Left colon (tissue), 2 donors: ENCODE data around the gene RPS6KA4. TPM values are rescaled to one million over a fixed set of nuclear protein-coding genes. Genes with fewer than 3 reads are reported as not detected.
"Not testable (repeated sequence)": the region's sequence is repeated elsewhere in the genome, so short reads cannot be mapped to it uniquely, and the experiment has no call there.

Experiments used
- ATAC-seq: fragments of 200-7000 bp; cut with Tn5 transposase; one replicate; pipeline ENCODE4 v1.9.1; 2020; ENCODE audit warnings: mild to moderate bottlenecking, moderate library complexity
- DNase-seq, 2 donors: peaks; one replicate each; pipeline ENCODE4 v3.0.0-alpha.2; 2020
- intact Hi-C, 2 donors: fragments of 100-400 bp; cut with DNase I in 1 of 2; cut with micrococcal nuclease in 1 of 2; formaldehyde crosslinking; loops; one replicate each; pipeline versions ENCODE4 v1.11.2 to v1.14.0; 2022; cut with DNase I, micrococcal nuclease
- long read RNA-seq: library from polyadenylated mRNA; unstranded; transcript quantifications from one replicate; pipeline ENCODE4 v2.0.0, GENCODE V29; 2021
- total RNA-seq, 2 donors: library from RNA; stranded (reverse); fragmentation: NEBNext Ultra II Directional; extraction: Animal tissue kit (Norgen Biotek cat#: 25700); gene quantifications; one replicate each; pipeline ENCODE4 v1.2.1, GENCODE V29; 2021
- donor health status: DM: no; HTN: no; CAD: no.
- donor health status: DM: yes; HTN: yes; CAD: no.

Gene RPS6KA4
- total RNA-seq = 10 to 100 TPM; 30.4 to 42.6 TPM
- long read RNA-seq, partial matches to known transcripts = 3 of 4 reads
- long read RNA-seq, other reads (novel, unspliced or antisense) = 1 of 4 reads

- intact Hi-C loops = no loop called here
- ATAC-seq = peak; percentile 79
- peak in 1 of 2 donors; percentile 72 for DNase-seq
These were observed at the start of gene RPS6KA4 for GRCh38 chr11:64358907-64359711. Gene RPS6KA4 (plus strand): TSS chr11:64359162. CDS start chr11:64359236, 74 bp downstream.

DNA sequence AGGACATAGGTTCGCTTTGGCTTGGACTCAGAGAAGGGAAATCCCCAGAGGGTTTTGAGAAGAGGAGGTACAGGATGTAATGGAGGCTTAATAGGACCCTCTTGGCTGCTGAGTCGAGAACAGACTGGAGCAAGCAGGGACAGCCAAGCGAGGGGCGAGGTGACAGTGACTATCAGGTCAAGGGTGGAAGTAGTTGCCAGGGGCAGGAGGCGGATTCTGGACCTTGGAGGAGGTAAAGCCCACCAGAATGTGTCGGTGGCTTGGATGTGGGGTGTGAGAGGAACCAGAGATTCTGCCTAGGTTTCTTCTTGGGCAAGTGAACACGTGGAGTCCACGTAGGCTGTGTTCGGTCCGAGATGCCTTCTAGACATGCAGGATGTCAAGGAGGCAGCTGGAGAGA is 46.0 kb upstream of the RPS6KA4 start:
- DNase-seq (no peak), ATAC-seq (no peak)
- intact Hi-C loops = no loop called here

DNA sequence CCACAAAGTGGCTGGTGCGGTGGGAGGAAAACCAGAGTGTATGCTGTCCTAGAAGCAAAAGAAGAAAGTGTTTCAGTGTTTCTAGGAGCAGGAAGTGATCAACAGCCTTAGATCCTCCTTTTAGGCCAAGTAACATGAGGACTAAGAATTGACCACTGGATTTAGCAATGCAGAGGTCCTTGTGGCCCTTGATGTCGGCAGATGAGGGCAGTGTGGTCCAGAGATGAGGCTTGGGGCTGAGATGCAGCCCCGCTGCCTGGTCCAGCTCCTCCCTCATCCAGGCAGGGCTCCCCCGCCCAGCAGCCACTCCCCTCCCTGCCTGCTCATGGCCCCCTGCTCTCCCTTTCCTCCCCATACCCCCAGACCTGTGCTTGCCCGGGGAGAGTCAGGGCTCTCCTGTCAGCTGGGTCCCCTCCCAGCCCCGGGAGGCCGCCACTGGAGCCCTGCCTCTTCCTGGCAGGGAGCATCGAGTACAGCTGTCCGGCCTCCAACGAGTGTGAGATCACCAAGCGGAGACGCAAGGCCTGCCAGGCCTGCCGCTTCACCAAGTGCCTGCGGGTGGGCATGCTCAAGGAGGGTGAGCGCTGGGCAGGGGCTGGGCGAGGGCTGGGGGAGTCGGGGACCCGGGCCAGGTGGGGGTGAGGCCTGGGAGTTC is 45.3 kb upstream of the RPS6KA4 start:
- intact Hi-C loops = no loop called here
- ATAC-seq = no peak
- DNase-seq = no peak

DNA sequence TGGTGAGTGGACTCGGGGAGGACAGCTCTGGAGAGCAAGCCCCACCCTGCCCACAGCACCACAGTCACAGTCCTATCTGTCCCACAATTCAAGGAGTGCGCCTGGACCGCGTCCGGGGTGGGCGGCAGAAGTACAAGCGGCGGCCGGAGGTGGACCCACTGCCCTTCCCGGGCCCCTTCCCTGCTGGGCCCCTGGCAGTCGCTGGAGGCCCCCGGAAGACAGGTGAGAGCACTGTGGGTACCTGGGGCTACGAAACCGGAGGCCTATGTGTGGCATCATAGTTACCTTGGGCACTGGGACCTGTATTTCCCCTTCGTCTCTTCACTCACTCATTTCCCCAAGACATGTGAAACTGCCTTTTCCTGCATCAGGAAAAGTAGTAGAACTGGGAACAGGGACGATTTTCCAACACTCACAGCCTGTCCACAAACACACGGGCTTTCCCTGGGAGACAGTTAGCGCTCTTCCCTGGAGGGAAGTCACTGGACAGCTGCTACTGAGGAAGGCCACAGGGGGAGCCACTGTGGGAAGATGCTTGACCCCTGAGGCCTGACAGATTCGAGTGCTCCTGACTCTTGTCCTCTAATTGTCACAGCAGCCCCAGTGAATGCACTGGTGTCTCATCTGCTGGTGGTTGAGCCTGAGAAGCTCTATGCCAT is 44.7 kb upstream of the RPS6KA4 start:
- intact Hi-C loops = no loop called here
- ATAC-seq (no peak), DNase-seq (no peak)

GRCh38 chr11:64314805-64315561 is 44.0 kb upstream of the RPS6KA4 start:
- no peak for ATAC-seq
- no peak for DNase-seq
- intact Hi-C loops = no loop called here

DNA sequence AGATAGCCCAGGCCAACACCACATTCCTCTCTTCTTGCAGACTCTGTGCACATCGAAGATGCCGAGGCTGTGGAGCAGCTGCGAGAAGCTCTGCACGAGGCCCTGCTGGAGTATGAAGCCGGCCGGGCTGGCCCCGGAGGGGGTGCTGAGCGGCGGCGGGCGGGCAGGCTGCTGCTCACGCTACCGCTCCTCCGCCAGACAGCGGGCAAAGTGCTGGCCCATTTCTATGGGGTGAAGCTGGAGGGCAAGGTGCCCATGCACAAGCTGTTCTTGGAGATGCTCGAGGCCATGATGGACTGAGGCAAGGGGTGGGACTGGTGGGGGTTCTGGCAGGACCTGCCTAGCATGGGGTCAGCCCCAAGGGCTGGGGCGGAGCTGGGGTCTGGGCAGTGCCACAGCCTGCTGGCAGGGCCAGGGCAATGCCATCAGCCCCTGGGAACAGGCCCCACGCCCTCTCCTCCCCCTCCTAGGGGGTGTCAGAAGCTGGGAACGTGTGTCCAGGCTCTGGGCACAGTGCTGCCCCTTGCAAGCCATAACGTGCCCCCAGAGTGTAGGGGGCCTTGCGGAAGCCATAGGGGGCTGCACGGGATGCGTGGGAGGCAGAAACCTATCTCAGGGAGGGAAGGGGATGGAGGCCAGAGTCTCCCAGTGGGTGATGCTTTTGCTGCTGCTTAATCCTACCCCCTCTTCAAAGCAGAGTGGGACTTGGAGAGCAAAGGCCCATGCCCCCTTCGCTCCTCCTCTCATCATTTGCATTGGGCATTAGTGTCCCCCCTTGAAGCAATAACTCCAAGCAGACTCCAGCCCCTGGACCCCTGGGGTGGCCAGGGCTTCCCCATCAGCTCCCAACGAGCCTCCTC is 43.1 kb upstream of the RPS6KA4 start:
- DNase-seq, intact Hi-C loops, ATAC-seq: not testable (repeated sequence)

GRCh38 chr11:64316672-64317324 is 42.2 kb upstream of the RPS6KA4 start:
- peak; percentile 67 to 71 for DNase-seq
- intact Hi-C loops = no loop called here
- peak; percentile 13 for ATAC-seq

- intact Hi-C loops = no loop called here
- peak; percentile 94 to 99 for DNase-seq
- peak; percentile 67 for ATAC-seq
These were observed 41.5 kb upstream of the RPS6KA4 start, which contains the start of gene TRMT112 for GRCh38 chr11:64317325-64317960. Gene TRMT112 (minus strand): TSS chr11:64317559. CDS start chr11:64317526, 33 bp downstream.

DNA sequence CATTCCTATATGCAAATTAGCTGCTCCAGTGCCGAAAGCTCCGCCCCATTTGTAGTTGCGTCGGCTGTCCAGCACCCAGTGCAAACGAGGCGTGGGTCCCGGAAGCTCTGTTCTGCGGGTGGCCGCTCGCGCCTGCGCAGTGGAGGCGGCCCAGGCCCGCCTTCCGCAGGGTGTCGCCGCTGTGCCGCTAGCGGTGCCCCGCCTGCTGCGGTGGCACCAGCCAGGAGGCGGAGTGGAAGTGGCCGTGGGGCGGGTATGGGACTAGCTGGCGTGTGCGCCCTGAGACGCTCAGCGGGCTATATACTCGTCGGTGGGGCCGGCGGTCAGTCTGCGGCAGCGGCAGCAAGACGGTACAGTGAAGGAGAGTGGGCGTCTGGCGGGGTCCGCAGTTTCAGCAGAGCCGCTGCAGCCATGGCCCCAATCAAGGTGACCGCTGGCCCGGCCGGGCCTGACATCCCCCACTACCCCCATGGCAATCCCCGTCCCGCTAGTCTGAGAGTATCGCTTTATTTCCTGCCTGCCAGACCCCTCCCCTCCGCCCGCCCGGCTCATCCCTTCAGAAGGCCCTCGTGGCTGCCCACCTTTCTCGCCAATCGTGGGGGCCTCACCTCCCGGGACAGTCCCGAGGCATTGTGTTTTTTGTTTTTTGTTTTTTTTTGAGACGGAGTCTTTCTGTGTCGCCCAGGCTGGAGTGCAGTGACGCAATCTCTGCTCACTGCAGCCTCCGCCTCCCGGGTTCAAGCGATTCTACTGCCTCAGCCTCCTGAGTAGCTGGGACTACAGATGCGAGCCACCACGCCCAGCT is 40.8 kb upstream of the RPS6KA4 start, which contains the start of gene PRDX5:
Gene PRDX5 (plus strand): TSS at position 161 of the 805 bp plus-strand sequence. CDS start 95 bp downstream, at position 256.
- ATAC-seq = peak; percentile 68
- intact Hi-C loops = no loop called here
- DNase-seq = peak; percentile 95 to 98

- intact Hi-C loops = no loop called here
- peak in 1 of 2 donors; percentile 61 for DNase-seq
- no peak for ATAC-seq
These were observed 39.9 kb upstream of the RPS6KA4 start for GRCh38 chr11:64318766-64319761.

DNA sequence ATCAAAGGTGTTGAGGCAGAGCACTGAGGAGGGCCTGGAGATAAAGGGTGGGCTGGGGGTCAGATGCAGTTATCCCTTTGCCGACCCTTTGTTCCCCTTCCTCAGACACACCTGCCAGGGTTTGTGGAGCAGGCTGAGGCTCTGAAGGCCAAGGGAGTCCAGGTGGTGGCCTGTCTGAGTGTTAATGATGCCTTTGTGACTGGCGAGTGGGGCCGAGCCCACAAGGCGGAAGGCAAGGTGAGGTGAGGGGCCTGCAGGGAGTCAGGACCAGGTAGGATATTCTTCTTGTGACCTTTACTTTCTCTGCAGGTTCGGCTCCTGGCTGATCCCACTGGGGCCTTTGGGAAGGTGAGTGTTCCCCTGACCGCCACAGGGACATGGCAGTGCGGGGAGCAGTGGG is 38.4 kb upstream of the RPS6KA4 start:
- no peak for ATAC-seq
- DNase-seq = no peak
- intact Hi-C loops = no loop called here

DNA sequence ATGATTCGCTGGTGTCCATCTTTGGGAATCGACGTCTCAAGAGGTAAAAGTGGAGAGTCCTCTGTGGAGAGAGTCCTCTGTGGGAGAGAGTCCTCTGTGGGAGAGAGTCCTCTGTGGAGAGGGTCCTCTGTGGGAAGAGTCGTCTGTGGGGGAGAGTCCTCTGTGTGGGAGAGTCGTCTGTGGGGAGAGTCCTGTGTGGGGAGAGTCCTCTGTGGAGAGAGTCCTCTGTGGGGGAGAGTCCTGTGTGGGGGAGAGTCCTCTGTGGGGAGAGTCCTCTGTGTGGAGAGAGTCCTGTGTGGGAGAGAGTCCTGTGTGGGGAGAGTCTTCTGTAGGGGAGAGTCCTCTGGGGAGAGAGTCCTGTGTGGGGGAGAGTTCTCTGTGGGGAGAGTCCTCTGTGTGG is 37.9 kb upstream of the RPS6KA4 start:
- DNase-seq (no peak), ATAC-seq (no peak)
- intact Hi-C loops = no loop called here

- intact Hi-C loops = no loop called here
- DNase-seq = peak; percentile 72 to 81
- ATAC-seq = peak; percentile 48
These were observed 37.4 kb upstream of the RPS6KA4 start for GRCh38 chr11:64321533-64321932.

DNA sequence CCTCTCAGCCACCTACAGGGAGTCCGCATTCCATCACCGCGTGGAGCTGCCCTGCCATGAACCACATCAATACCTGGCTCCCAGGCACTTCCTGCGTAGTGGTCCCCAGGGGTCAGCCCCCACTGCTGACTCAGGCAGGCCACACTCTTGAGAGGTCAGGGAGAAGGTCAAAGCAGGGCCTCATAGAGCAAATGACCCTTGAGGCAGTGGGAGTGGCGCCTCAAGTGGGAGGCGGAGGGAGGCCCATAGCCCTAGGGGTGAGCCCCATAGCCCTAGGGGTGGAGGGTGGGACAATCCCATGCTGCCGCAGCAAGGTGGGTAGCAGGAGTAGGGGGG is 36.1 kb upstream of the RPS6KA4 start:
- ATAC-seq (no peak), DNase-seq (no peak)
- intact Hi-C loops = no loop called here

GRCh38 chr11:64323373-64323772 is 35.6 kb upstream of the RPS6KA4 start:
- DNase-seq (no peak), ATAC-seq (no peak)
- intact Hi-C loops = no loop called here
